Aorta (tissue), 5 donors: Measurements from ENCODE around the gene DDN. TPM values are rescaled to one million over a fixed set of nuclear protein-coding genes. Genes with fewer than 3 reads are reported as not detected.

Experiments used
- ATAC-seq: fragments of 200-7000 bp; cut with Tn5 transposase; one replicate; pipeline ENCODE4 v1.9.1; 2022; ENCODE audit warnings: moderate library complexity; ENCODE audit not compliant: low FRiP score
- DNase-seq, 2 donors: peaks; one replicate each; pipeline ENCODE4 v3.0.0-alpha.2; 2020
- H3K27ac ChIP-seq, 2 donors: one replicate each; pipeline ENCODE4 v1.5.1; 2013; ENCODE audit warnings: low read length in 2 of 2, mild to moderate bottlenecking in 2 of 2, moderate library complexity in 2 of 2, control low read depth in 1 of 2, inconsistent platforms in 1 of 2, low read depth in 1 of 2
- H3K27me3 ChIP-seq, 2 donors: one replicate each; pipeline ENCODE4 v1.6.1; 2013; ENCODE audit warnings: control low read depth in 1 of 2, low read length in 1 of 2, mild to moderate bottlenecking in 1 of 2, moderate library complexity in 1 of 2; ENCODE audit not compliant: insufficient read depth in 2 of 2, control insufficient read depth in 1 of 2
- H3K36me3 ChIP-seq, 2 donors: one replicate each; pipeline ENCODE4 v1.6.1; 2013; ENCODE audit warnings: control low read depth in 1 of 2, low read length in 1 of 2, mild to moderate bottlenecking in 1 of 2; ENCODE audit not compliant: insufficient read depth in 2 of 2, control insufficient read depth in 1 of 2
- H3K4me1 ChIP-seq, 2 donors: one replicate each; pipeline ENCODE4 v1.6.1; 2013; ENCODE audit warnings: low read length in 2 of 2, control low read depth in 1 of 2, mild to moderate bottlenecking in 1 of 2, moderate library complexity in 1 of 2; ENCODE audit not compliant: insufficient read depth in 2 of 2, control insufficient read depth in 1 of 2
- H3K4me3 ChIP-seq, 2 donors: one replicate each; pipeline ENCODE4 v1.5.1; 2013; ENCODE audit warnings: low read length in 2 of 2, control low read depth in 1 of 2, mild to moderate bottlenecking in 1 of 2
- H3K9me3 ChIP-seq: one replicate; pipeline ENCODE4 v1.6.1; 2013; ENCODE audit warnings: mild to moderate bottlenecking, low read length; ENCODE audit not compliant: control insufficient read depth
- WGBS, 2 donors: extraction: QIAGEN DNeasy Blood & Tissue Kit; methylation state at CpG; one replicate each; pipeline ENCODE4 v1.1.7; 2013; 5-methylcytosine and 5-hydroxymethylcytosine counted together
- intact Hi-C, 2 donors: fragments of 100-400 bp; cut with DNase I; formaldehyde crosslinking; loops; one replicate each; pipeline versions ENCODE4 v1.14.2 to v1.15.0; 2022
- polyA plus RNA-seq, 2 donors: library from polyadenylated mRNA; stranded (reverse); fragments of 200-250 nt; gene quantifications; one replicate each; pipeline ENCODE4 v1.2.3, GENCODE V29; 2013
- total RNA-seq, 2 donors: library from RNA; stranded (reverse); fragmentation: NEBNext Ultra II Directional; extraction: Animal tissue kit (Norgen Biotek cat#: 25700); gene quantifications; one replicate each; pipeline ENCODE4 v1.2.1, GENCODE V29; 2021
- donor health status: healthy with polysubstance abuse.
- donor health status: Bipolar disorder and iron deficiency.
- donor health status: DM: no; HTN: no; CAD: no.
- donor health status: DM: no; HTN: no; CAD: no.
- donor health status: DM: yes; HTN: yes; CAD: no.

The DDN gene
- total and polyA plus RNA-seq, 4 donors = 0.10 to 0.50 TPM; not detected in 2

GRCh38 chr12:49026678-49027480 is 27.7 kb upstream of the DDN start:
- Histone ChIP-seq H3K27me3 (no peaks in the 10 kb centered on the region), H3K4me3 (no peak overlapping the region), H3K4me1 (no peaks in the 10 kb centered on the region), H3K36me3 (peaks cover 2 to 14% of the 10 kb centered on the region in 2 donors), H3K27ac (no peak overlapping the region), H3K9me3 (no peaks in the 10 kb centered on the region)
- intact Hi-C loops = no loop called here
- DNase-seq (peak in 1 of 2 donors; percentile 44), ATAC-seq (no peak)
- WGBS, 2 donors = 94 to 96% methylated on average over 26 of the region's 26 CpGs

GRCh38 chr12:49026101-49026500 is 26.9 kb upstream of the DDN start:
- no peaks in the 10 kb centered on the region for H3K4me1 ChIP-seq
- no peak overlapping the region for H3K27ac ChIP-seq
- peaks cover 2 to 19% of the 10 kb centered on the region in 2 donors for H3K36me3 ChIP-seq
- no peaks in the 10 kb centered on the region for H3K9me3 ChIP-seq
- no peaks in the 10 kb centered on the region for H3K27me3 ChIP-seq
- DNase-seq (peak in 1 of 2 donors; percentile 32), ATAC-seq (no peak)
- WGBS, 2 donors = 94 to 95% methylated on average over 21 of the region's 21 CpGs
- no peak overlapping the region for H3K4me3 ChIP-seq
- intact Hi-C loops = no loop called here

- no peak overlapping the region for H3K27ac ChIP-seq
- intact Hi-C loops = no loop called here
- no peaks in the 10 kb centered on the region for H3K4me1 ChIP-seq
- WGBS, 2 donors = 87 to 88% methylated on average over 4 of the region's 4 CpGs
- ATAC-seq (no peak), DNase-seq (no peak)
- H3K36me3 ChIP-seq = peaks cover 2 to 19% of the 10 kb centered on the region in 2 donors
- no peak overlapping the region for H3K4me3 ChIP-seq
- no peaks in the 10 kb centered on the region for H3K9me3 ChIP-seq
- H3K27me3 ChIP-seq = no peaks in the 10 kb centered on the region
Measured at GRCh38 chr12:49025463-49025862, 26.3 kb upstream of the DDN start.

DNA sequence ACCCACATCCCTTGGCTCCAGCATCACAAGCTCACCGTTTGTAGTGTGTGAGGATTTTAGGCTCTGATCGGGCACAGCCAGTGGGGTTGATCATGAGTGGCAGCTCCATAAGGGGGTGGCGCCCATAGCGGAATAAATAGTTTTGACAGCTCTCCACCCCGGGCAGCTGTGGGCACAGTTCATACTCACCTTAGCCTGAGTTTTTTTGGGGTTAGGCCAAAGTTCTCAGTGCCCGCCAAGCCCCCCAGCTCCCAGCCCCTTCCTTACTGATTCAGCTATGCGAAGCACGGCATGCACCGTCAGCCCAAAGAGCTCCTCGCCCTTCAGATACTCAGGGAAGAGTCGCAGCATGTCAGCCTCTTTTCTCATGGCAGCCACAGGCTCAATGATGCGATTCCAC is 25.4 kb upstream of the DDN start:
- H3K9me3 ChIP-seq = no peaks in the 10 kb centered on the region
- DNase-seq (peak in 1 of 2 donors; percentile 17), ATAC-seq (no peak)
- peaks cover 2 to 19% of the 10 kb centered on the region in 2 donors for H3K36me3 ChIP-seq
- WGBS, 2 donors = 85 to 89% methylated on average over 12 of the region's 12 CpGs
- H3K27ac ChIP-seq = no peak overlapping the region
- no peaks in the 10 kb centered on the region for H3K27me3 ChIP-seq
- no peak overlapping the region for H3K4me3 ChIP-seq
- no peaks in the 10 kb centered on the region for H3K4me1 ChIP-seq
- intact Hi-C loops = no loop called here

- Histone ChIP-seq H3K27ac (no peak overlapping the region), H3K4me1 (no peaks in the 10 kb centered on the region), H3K9me3 (no peaks in the 10 kb centered on the region), H3K27me3 (no peaks in the 10 kb centered on the region), H3K36me3 (peaks cover 2 to 19% of the 10 kb centered on the region in 2 donors), H3K4me3 (no peak overlapping the region)
- 90 to 92% methylated on average over 2 of the region's 2 CpGs for WGBS, 2 donors
- intact Hi-C loops = no loop called here
- DNase-seq (no peak), ATAC-seq (no peak)
Measured at GRCh38 chr12:49023812-49024211, 24.6 kb upstream of the DDN start.

DNA sequence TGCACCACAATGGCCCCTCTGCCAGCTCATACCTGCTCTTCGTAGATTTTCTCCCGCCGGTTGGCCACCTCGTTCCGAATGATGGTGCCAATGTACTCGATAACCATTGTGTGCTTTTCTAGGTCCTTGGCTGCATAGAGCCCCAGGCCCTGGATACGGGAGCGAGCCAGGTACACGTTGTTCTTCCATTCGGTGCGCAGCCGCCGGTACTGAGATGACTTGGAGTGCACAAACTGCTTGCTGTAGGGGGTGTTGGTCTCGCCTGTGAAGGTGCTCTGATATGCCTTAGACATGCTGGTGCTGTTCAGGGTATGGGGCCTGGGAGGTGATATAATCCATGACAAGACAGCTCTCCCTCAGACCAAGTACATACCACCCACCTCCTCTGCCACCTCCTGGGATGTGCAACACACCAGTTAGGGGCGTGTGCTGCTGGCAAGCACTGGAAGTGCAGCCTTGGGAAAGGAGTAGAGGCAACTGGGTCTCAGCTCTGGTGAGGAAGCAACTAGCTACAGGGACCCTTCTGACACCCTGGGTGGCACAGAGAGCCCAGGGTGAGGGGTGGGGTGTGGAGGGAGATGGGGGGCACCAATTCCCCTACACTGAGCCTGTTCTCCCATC is 23.5 kb upstream of the DDN start:
- 87 to 90% methylated on average over 15 of the region's 15 CpGs for WGBS, 2 donors

GRCh38 chr12:49021292-49021915 is 22.2 kb upstream of the DDN start:
- ATAC-seq (no peak), DNase-seq (peak in 1 of 2 donors; percentile 48)
- Histone ChIP-seq H3K4me3 (no peak overlapping the region), H3K4me1 (no peaks in the 10 kb centered on the region), H3K27ac (no peak overlapping the region), H3K36me3 (peaks cover 0 to 13% of the 10 kb centered on the region in 2 donors), H3K9me3 (no peaks in the 10 kb centered on the region), H3K27me3 (no peaks in the 10 kb centered on the region)
- 74 to 78% methylated on average over 10 to 11 of the region's 11 CpGs for WGBS, 2 donors
- intact Hi-C loops = no loop called here

More for the DNA sequence above, 23.5 kb upstream of the DDN start:
- ATAC-seq (no peak), DNase-seq (peak in 1 of 2 donors; percentile 40)
- no peak overlapping the region for H3K4me3 ChIP-seq
- H3K4me1 ChIP-seq = no peaks in the 10 kb centered on the region
- peaks cover 2 to 17% of the 10 kb centered on the region in 2 donors for H3K36me3 ChIP-seq
- no peaks in the 10 kb centered on the region for H3K27me3 ChIP-seq
- H3K27ac ChIP-seq = no peak overlapping the region
- no peaks in the 10 kb centered on the region for H3K9me3 ChIP-seq
- intact Hi-C loops = no loop called here

- Histone ChIP-seq H3K27ac (no peak overlapping the region), H3K4me1 (no peaks in the 10 kb centered on the region), H3K9me3 (no peaks in the 10 kb centered on the region), H3K27me3 (no peaks in the 10 kb centered on the region), H3K4me3 (no peak overlapping the region), H3K36me3 (peaks cover 0 to 9% of the 10 kb centered on the region in 2 donors)
- intact Hi-C loops = no loop called here
- 76 to 85% methylated on average over 6 of the region's 6 CpGs for WGBS, 2 donors
- DNase-seq (peak in 1 of 2 donors; percentile 54), ATAC-seq (no peak)
Measured at GRCh38 chr12:49020441-49020840, 21.3 kb upstream of the DDN start.
